Upper lobe of right lung (tissue), 1 donor: ENCODE results near the gene ACSF2. TPM values are rescaled to one million over a fixed set of nuclear protein-coding genes. Genes with fewer than 3 reads are reported as not detected.

Source experiments
- ATAC-seq: fragments of 200-7000 bp; cut with Tn5 transposase; one replicate; pipeline ENCODE4 v1.9.1; 2020; ENCODE audit warnings: mild to moderate bottlenecking, moderate library complexity
- DNase-seq: peaks from one replicate; pipeline ENCODE4 v3.0.0-alpha.2; 2020
- H3K27ac ChIP-seq: fragments of 200-600 bp; one replicate; pipeline ENCODE4 v1.8.0; 2022
- H3K27me3 ChIP-seq: fragments of 200-600 bp; one replicate; pipeline ENCODE4 v1.8.0; 2022; ENCODE audit warnings: mild to moderate bottlenecking
- H3K36me3 ChIP-seq: fragments of 200-600 bp; one replicate; pipeline ENCODE4 v1.8.0; 2022
- H3K4me1 ChIP-seq: fragments of 200-600 bp; one replicate; pipeline ENCODE4 v1.8.0; 2022
- H3K4me3 ChIP-seq: fragments of 200-600 bp; one replicate; pipeline ENCODE4 v1.8.0; 2022; ENCODE audit warnings: mild to moderate bottlenecking
- H3K9me3 ChIP-seq: fragments of 200-600 bp; one replicate; pipeline ENCODE4 v1.8.0; 2022
- intact Hi-C: fragments of 100-400 bp; cut with DNase I; formaldehyde crosslinking; loops from one replicate; pipeline ENCODE4 v1.11.0; 2022
- total RNA-seq: library from RNA; stranded (reverse); fragmentation: NEBNext Ultra II Directional; extraction: Animal tissue kit (Norgen Biotek cat#: 25700); gene quantifications from one replicate; pipeline ENCODE4 v1.2.1, GENCODE V29; 2021
- TF ChIP-seq, protein P1 (sequence below): fragments of 200-600 bp; IDR thresholded peaks from one replicate; pipeline ENCODE4 v1.8.0; 2022; ENCODE audit warnings: antibody characterized with exemption
- donor health status: DM: no; HTN: yes; CAD: no; lungs with severe emphysema.

ACSF2 gene
- total RNA-seq, 1 donor from 2014 or later, result 73.9 TPM

DNA sequence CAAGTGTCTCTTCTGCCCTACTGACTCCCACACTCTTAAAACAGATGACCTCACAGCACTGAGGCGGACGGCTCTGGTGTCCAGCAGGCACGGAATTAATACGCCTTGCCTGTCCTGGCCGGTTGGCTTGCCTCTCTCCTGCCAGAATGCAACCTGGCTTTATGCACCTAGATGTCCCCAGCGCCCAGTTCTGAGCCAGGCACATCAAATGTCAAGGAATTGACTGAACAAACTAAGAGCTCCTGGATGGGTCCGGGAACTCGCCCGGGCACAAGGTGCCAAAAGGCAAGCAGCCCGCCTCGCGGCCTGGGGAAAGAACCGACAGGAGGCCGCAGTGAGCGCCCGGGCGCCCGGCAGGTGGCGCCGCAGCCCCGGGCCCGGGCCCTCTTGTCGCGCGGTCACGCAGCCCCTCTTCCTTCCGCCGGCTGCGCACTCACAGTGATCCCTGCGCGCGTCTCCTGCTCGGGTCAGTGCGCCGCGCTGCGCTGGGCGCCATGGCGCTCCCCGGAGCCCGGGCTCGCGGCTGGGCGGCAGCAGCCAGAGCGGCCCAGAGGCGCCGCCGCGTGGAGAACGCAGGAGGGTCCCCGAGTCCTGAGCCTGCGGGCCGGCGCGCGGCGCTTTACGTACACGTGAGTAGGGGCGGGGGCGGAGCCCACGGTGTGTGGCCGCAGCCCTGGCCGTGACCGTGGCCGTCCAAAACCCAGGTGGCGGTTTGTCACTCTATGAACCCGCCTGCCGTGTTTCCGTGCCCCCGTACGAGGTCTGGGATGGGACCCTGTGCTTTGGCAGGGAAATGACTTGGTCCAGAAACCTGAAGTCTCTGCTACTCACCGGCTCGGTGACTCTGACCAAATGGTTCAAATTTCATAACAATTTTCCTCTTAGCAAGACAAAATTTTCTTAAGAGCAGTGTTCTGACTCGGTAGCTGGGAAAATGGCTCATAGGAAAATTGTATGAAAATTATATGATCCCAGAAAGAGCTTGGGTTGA lies 52.7 kb downstream of the ACSF2 start, which contains the start of gene RSAD1:
Gene RSAD1, plus strand, starts transcription at position 470 of the 991 bp plus-strand sequence. Its CDS starts 25 bp downstream, at position 495.
- Histone ChIP-seq H3K4me1 (peaks cover 14% of the 10 kb centered on the region), H3K27ac (peak within 1 kb of the TSS; percentile 73), H3K4me3 (peak within 1 kb of the TSS; percentile 89), H3K9me3 (no peaks in the 10 kb centered on the region), H3K27me3 (no peaks in the 10 kb centered on the region), H3K36me3 (peaks cover 16% of the 10 kb centered on the region)
- ATAC-seq (peak; percentile 94), DNase-seq (peak; percentile 93)
- TF ChIP-seq, protein P1, sequence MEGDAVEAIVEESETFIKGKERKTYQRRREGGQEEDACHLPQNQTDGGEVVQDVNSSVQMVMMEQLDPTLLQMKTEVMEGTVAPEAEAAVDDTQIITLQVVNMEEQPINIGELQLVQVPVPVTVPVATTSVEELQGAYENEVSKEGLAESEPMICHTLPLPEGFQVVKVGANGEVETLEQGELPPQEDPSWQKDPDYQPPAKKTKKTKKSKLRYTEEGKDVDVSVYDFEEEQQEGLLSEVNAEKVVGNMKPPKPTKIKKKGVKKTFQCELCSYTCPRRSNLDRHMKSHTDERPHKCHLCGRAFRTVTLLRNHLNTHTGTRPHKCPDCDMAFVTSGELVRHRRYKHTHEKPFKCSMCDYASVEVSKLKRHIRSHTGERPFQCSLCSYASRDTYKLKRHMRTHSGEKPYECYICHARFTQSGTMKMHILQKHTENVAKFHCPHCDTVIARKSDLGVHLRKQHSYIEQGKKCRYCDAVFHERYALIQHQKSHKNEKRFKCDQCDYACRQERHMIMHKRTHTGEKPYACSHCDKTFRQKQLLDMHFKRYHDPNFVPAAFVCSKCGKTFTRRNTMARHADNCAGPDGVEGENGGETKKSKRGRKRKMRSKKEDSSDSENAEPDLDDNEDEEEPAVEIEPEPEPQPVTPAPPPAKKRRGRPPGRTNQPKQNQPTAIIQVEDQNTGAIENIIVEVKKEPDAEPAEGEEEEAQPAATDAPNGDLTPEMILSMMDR, result peak; percentile 92
- intact Hi-C loops, result no loop called here

DNA sequence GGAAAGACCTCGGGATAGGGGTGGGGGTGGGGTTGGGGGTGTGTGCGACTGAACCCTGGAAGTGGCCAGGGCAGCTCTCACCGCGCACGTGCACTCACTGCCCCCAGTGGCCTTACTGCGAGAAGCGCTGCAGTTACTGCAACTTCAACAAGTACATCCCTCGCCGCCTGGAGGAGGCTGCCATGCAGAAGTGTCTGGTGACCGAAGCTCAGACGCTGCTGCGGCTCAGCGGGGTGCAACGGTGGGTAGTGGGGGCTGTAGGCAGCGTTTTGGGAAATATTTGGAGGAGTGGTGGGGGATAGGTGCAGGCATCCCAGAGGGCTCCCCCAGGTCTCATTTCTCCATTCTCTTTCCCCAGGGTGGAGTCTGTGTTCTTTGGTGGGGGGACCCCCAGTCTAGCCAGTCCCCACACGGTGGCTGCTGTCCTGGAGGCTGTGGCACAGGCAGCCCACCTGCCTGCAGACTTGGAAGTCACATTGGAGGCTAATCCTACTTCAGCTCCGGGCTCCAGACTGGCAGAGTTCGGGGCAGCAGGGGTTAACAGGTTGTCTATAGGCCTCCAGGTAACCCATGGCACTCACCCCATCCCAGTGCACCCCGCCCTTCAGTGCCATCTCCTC lies 53.6 kb downstream of the ACSF2 start:
- ATAC-seq (peak; percentile 69), DNase-seq (peak; percentile 90)
- H3K27me3 ChIP-seq, result no peaks in the 10 kb centered on the region
- peak overlapping the region; percentile 73 for H3K27ac ChIP-seq
- no peaks in the 10 kb centered on the region for H3K9me3 ChIP-seq
- TF ChIP-seq, protein P1, result peak; percentile 56
- peaks cover 25% of the 10 kb centered on the region for H3K36me3 ChIP-seq
- peak overlapping the region; percentile 89 for H3K4me3 ChIP-seq
- peaks cover 14% of the 10 kb centered on the region for H3K4me1 ChIP-seq
- intact Hi-C loops, result no loop called here

DNA sequence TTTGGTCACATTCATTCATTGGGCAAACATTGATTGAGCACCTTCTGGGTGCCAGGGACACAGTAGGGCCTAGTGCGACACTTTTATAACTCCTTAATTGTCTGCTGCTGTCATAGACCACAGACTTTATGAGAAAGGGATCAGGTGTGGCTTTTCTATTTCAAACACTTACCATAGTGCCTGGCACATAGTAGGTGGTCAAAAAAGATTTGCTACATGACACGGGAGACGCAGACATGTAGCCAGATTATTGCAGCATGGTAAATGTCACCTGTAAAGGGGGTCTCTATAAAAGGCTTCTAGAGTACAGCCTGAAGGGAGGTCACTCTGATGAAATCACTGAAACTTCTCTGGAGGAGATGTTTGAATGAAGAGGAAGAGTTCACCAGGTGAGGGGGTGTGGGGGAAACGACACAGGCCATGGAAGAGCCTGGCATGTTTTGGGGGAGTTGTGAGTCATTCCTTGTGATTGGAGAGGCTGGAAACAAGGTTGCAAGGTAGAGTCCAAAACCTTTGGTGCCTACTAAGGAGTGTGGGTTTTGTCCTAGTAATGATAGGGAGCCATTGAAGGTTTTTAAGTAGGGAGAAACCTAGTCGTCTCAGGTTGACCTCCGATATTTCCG lies 54.2 kb downstream of the ACSF2 start:
- Histone ChIP-seq H3K4me1 (peaks cover 14% of the 10 kb centered on the region), H3K4me3 (no peak overlapping the region), H3K27me3 (no peaks in the 10 kb centered on the region), H3K27ac (no peak overlapping the region), H3K36me3 (peaks cover 31% of the 10 kb centered on the region), H3K9me3 (no peaks in the 10 kb centered on the region)
- TF ChIP-seq, protein P1, result no peak
- no peak for DNase-seq
- ATAC-seq, result no peak
- intact Hi-C loops, result no loop called here

DNA sequence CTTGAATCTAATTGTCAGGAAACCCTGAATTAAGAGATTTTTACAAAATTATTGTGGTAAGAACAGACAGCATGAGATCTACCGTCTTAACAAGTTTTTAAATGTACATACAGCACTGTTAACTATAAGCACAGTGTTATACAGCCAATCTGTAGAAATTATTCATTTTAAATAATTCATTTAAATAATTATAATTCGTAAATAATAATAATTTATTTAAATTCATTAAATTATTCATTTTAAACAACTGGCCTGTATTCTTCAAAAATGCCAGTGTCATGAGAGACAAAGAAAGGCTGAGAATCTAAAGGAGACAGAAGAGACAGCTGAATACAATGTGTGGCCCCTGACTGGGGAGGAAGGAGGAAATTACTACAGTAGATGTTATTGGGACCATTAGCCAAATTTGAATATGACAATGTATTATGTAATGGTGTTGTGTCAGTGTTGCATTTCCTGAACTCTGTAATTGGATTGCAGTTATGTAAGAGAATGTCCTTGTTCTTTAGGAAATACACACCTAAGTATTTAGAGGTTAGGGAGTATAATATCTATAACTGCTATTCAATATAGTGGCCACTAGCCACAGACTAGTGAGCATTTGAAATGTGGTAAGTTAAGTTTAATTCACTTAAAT lies 55.0 kb downstream of the ACSF2 start:
- Histone ChIP-seq H3K27me3 (no peaks in the 10 kb centered on the region), H3K4me3 (no peak overlapping the region), H3K4me1 (peaks cover 14% of the 10 kb centered on the region), H3K36me3 (peaks cover 37% of the 10 kb centered on the region), H3K9me3 (no peaks in the 10 kb centered on the region), H3K27ac (no peak overlapping the region)
- intact Hi-C loops, result no loop called here
- ATAC-seq (no peak), DNase-seq (no peak)
- TF ChIP-seq, protein P1, result no peak

DNA sequence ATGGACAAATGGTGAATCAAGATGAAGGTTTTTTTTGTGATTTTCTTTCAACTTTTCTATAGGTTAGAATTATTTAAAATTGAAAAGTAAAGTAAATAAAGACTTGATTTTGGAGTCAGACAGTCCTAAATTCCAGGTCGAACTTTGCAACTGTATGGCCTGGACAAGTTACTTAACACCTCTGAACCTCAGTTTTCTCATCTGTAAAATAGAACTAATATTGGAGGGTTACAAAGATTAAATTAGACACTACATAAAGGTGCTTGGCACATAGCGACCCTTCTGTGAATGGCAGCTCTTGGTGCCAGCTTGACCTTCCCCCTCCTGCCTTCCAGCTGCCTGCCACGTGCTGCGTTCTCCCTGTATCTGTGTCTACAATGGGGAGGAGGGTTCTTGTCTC lies 55.6 kb downstream of the ACSF2 start:
- Histone ChIP-seq H3K9me3 (no peaks in the 10 kb centered on the region), H3K4me3 (no peak overlapping the region), H3K36me3 (peaks cover 37% of the 10 kb centered on the region), H3K27ac (no peak overlapping the region), H3K4me1 (peaks cover 14% of the 10 kb centered on the region), H3K27me3 (no peaks in the 10 kb centered on the region)
- TF ChIP-seq, protein P1, result no peak
- DNase-seq, result no peak
- intact Hi-C loops, result no loop called here
- ATAC-seq, result no peak
